ENCODE measurements around the gene CTNNA1.
A peak's percentile ranks its signal among the peaks of the same experiment; 100 is the strongest.
"Not testable (repeated sequence)": the region's sequence is repeated elsewhere in the genome, so short reads cannot be mapped to it uniquely, and the experiment has no call there.

CTNNA1 gene, protein sequence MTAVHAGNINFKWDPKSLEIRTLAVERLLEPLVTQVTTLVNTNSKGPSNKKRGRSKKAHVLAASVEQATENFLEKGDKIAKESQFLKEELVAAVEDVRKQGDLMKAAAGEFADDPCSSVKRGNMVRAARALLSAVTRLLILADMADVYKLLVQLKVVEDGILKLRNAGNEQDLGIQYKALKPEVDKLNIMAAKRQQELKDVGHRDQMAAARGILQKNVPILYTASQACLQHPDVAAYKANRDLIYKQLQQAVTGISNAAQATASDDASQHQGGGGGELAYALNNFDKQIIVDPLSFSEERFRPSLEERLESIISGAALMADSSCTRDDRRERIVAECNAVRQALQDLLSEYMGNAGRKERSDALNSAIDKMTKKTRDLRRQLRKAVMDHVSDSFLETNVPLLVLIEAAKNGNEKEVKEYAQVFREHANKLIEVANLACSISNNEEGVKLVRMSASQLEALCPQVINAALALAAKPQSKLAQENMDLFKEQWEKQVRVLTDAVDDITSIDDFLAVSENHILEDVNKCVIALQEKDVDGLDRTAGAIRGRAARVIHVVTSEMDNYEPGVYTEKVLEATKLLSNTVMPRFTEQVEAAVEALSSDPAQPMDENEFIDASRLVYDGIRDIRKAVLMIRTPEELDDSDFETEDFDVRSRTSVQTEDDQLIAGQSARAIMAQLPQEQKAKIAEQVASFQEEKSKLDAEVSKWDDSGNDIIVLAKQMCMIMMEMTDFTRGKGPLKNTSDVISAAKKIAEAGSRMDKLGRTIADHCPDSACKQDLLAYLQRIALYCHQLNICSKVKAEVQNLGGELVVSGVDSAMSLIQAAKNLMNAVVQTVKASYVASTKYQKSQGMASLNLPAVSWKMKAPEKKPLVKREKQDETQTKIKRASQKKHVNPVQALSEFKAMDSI

DNA sequence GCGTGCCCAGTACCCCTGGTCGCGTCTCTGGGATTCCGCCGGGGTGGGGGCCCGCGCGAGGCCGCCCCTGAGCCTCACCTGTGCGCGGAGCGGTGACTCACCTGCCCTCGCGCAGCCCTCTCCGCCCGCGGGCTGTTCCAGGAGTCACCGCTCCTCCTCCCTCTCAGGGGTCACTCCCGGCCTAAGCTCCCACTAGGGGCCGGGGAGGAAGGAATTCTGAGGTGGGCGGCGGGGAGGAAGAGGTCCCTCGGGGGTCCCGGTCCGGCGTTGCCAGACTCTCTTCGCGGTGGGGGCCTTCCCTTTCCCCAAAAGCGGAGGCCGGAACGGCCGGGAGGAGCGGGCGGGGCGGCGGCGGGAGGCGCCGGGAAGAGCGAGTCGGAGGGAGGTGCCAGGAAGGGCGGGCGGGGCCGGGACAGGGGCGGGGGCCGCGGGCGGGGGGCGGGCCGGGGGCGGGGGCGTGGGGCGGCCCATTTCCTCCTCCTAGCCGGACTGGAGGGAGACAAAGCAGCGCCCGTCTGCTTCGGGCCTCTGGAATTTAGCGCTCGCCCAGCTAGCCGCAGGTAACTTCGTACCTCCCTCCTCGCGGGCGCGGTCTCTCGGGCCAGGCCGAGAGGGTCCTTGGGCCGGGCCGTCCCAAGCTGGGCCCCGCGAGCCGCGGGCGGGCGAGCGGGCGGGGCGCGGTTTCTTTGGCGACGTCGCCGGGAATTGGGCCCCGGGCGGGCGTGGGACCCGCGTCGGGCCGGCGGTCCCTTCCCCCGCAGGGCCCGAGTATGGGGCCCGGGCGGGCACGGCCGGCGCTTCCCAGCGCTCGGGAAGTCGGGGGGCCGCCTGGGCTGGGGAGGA is at the start of gene CTNNA1:
Gene CTNNA1, plus strand, starts transcription at position 475 of the 843 bp plus-strand sequence. CDS start 28,500 bp downstream, outside the sequence.
- H3K4me3 ChIP-seq (ENCODE audit: low read length): peak within 1 kb of the TSS; percentile 91
- DNase-seq (ENCODE audit: low read depth): peak; percentile 85
- no peak for TF ChIP-seq CTCF (IDR thresholded peaks at IDR 0.05; ENCODE audit: insufficient read depth, low read depth, low read length, missing control alignments)

DNA sequence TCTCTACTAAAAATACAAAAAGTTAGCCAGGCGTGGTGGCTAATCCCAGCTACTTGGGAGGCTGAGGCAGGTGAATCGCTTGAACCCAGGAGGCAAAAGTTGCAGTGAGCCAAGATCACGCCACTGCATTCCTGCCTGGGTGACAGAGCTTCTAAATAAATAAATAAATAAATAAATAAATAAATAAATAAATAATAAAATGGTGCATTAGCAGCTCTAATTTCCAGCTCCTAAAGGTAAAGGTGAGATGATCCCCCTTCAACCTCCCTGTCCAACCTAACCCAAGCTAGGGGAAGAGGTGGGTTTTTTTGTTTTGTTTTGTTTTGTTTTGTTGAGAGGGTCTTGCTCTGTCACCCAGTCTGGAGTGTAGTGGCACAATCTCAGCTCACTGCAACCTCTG is 49.4 kb upstream of the CTNNA1 start:
- not testable (repeated sequence) for DNase-seq (ENCODE audit: low read depth)

GRCh38 chr5:138705007-138705406 is 48.2 kb upstream of the CTNNA1 start:
- no peak for TF ChIP-seq CTCF (IDR thresholded peaks at IDR 0.05; ENCODE audit: insufficient read depth, low read depth, low read length, missing control alignments)
- no peak for DNase-seq (ENCODE audit: low read depth)
- no peak overlapping the region for H3K4me3 ChIP-seq (ENCODE audit: low read length)

More for the DNA sequence above, 49.4 kb upstream of the CTNNA1 start:
- H3K4me3 ChIP-seq (ENCODE audit: low read length): not testable (repeated sequence)

GRCh38 chr5:138705567-138705966 is 47.7 kb upstream of the CTNNA1 start:
- no peak for TF ChIP-seq CTCF (IDR thresholded peaks at IDR 0.05; ENCODE audit: insufficient read depth, low read depth, low read length, missing control alignments)
- no peak for DNase-seq (ENCODE audit: low read depth)
- H3K4me3 ChIP-seq (ENCODE audit: low read length): no peak overlapping the region

GRCh38 chr5:138706655-138707480 is 46.4 kb upstream of the CTNNA1 start:
- no peak overlapping the region for H3K4me3 ChIP-seq (ENCODE audit: low read length)
- no peak for TF ChIP-seq CTCF (IDR thresholded peaks at IDR 0.05; ENCODE audit: insufficient read depth, low read depth, low read length, missing control alignments)
- peak; percentile 79 for DNase-seq (ENCODE audit: low read depth)

DNA sequence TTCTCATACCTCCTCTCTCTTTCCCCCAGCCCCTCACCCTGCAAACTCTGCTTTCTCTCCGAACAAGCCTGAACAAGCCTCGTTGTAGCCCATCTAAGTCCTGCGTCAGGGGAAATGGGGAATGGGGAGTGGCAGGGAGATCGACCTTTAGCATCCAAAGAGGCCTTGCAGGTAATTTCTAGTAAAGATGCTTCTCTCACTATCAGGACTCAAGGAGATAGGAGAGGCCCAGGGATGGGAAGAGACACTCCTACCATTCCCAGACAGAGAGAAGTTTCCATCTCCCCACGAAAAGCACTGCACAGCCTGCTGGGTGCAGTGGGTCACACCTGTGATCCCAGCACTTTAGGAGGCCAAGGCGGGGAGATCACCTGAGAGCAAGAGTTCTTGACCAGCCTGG is 44.4 kb upstream of the CTNNA1 start:
- no peak for DNase-seq (ENCODE audit: low read depth)
- no peak for TF ChIP-seq CTCF (IDR thresholded peaks at IDR 0.05; ENCODE audit: insufficient read depth, low read depth, low read length, missing control alignments)
- H3K4me3 ChIP-seq (ENCODE audit: low read length): no peak overlapping the region

Measured in epithelial cell of esophagus (primary cell).